Posterior cingulate gyrus (tissue), 11 donors: ENCODE results near the gene MXD4.

Experiments used
- DNase-seq, 10 donors: peaks; one replicate each; pipeline versions ENCODE4 v3.0.0 to v3.0.0-alpha.2; 2020 to 2021; ENCODE audit warnings: mixed read lengths in 3 of 10
- intact Hi-C: fragments of 100-400 bp; cut with DNase I; formaldehyde crosslinking; loops from one replicate; pipeline ENCODE4 v1.15.1; 2023

Gene MXD4

DNA sequence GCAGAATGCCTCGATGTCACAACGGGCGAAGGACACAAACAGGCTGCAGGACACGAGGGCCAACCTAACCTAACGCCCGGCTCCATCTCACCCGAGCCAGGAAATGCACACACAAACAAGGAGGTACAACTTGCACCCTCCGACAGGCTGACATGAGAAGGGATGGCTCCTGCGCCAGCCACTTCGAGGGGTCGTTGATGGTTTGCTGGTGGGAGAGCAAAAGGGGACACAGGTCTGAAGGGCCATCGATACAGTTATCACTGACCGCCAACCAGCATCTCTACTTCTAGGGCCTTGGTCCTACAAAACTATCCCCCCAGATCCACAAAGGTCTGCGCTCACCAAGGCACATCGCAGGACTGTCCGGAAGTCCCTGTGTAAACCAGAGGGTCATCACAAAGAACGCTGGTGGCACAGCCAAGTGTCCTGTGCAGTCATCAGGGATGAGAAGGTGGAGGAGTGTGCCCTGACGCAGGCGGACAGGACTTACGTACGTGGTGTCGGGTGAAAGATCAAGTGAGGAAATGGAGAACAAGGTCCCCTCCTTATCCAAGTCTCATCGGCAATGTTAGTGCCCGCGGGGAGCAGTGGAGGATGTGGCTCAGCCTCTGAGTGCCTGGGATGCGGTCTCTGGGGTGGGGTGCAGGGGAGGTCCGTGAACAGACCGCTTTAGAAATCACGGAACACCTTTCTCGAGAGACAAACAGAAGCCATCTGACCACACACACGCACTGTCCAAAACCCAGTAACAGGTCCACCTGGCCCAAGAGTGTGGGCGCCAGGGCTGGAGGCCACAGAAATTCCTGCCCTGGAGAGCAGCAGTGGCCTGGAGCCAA is 7.0 kb downstream of the MXD4 start:
- intact Hi-C loops, result no loop called here
- DNase-seq, result peak in 8 of 10 donors; percentile 6 to 74 (median 16)

DNA sequence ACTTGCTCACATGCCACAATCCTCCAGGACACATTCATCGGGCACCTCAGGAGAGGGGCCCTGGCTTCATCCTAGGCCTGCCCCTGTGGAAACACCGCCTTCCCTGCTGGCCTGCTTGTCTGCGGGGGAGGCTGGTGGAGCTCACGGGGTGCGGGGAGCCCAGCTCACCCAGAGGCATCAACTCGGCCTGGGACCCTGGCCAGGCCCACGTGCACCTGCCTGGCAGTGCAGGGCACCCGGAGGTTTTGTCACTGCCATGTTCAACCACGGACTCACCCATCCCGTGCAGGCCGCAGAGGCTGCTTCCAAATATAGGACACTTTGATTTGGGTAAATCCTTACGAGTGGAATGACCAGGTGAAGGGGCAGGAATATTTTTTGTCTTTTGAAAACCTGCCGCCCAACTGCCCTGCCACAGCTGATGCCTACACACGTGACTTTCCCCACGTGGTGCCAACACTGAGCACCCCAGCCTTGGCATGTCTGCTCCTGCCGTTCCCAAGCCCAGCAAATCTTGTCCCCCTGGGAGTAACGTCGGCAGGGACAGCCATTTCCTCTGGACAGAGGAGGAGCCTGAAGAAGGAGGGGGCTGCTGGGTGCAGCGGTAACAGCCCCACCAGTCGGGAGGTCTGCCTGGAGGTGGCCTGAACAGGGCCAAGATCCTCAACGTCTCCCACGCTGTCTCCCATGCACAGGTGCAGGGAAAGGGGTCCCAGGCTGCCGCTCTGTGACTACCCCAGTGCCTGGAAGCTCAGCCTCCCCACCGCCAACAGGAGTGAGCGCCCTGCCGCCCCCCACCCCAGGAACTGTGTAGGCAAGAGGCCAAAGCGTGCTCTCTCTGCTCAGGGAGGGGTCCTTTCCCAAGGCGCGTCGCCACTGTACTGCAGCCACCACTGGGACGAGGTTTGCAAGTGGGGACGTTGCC is 8.5 kb downstream of the MXD4 start:
- intact Hi-C loops, result no loop called here

DNA sequence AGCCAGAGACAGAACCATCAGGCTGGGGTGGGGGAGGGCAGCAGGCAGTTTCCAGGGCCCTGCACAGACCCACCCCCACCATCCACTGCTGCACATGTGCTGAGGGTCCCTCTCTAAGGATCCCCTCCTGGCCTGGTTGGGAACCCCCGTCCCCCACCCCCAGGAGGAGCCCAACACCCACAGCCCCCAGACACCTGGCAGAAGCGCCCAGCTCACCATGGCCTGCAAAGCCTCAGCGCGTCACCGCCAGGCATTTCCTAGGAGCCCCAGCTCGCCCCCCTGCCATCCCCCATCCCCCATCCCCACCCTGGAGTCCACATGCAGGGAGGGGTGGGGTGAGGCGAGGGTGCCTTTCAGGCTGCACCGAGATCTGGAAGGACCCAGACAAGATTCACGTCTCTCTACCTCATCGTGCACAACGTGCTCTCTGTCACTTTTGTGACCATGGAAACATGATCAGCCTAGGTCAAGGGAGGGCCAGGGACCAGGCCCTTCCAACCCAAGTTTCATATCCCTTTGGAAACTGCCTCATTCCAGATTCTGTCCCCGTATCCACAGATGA is 9.3 kb downstream of the MXD4 start:
- DNase-seq, result peak in 2 of 10 donors; percentile 33 to 69
- intact Hi-C loops, result no loop called here

More for the DNA sequence above, 8.5 kb downstream of the MXD4 start:
- peak; percentile 1 to 71 (median 9) for DNase-seq

DNA sequence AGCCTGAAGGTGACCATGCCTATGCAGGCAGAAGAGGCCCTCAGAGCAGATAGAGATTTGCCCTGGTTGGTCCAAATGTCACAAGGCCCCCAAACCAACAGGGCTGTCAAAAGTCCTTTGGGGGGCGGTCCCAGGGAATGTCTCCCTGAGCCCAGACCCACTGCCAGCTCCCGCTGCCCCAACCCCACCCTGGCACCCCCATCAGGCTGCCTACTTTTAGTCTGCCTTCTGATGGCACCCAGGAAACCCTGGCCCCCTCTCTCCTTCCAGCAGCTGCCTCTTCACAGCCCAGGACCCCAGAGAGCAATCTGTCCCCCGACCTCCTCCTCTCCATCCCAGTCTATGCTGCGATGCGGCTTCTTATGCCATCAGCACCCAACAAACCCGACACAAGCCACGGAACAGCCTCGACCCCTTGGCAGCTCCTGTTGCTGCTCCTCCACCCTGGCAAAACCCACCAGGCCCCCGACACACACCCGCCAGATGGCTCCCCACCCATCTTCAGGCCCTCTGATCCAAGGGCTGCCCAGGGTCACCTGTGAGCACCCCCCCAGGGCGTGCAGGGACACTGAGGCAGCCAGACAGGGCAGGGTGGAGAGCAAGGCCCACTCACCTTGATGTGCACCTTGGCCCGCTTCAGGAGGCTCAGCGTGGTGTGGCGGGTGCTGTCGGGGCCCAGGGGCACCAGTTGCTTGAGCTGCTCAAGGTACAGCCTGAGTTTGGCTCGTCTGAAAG is 9.9 kb downstream of the MXD4 start:
- intact Hi-C loops, result no loop called here
- peak in 5 of 10 donors; percentile 10 to 70 (median 61) for DNase-seq

DNA sequence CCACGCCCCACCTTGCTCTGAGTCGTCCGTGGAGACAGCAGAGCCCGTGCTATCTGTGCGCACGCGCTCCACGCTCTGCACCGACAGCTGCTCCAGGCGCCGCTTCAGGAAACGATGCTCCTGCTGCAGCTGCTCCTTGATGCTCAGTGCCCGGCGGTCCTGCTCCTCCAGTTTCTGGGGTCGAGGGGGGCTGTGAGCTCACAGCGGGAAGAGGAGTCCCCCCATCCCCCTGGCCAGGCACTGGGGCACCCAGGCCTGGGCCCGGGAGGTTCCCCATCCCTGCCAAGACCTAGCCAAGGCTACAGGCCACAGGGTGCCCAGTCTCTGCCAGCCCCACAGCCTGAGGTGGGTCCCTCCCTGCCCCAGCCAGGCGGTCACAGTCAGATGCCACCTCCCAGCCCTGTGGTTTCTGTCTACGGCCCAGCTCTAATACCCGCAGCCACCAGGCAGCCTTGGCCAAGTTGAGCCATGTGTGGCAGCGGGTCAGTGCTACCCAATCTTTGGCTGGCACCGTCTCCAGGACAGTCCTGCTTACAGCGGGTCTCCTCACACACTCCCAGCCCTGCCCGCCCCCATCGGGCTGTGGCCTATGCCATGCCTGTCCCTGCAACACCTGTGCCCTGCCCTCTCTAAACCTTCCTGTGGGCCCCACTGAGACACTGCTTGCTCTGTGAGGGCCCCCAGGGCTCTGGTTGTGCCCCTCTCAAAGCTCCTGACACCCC is 10.7 kb downstream of the MXD4 start:
- intact Hi-C loops, result no loop called here
- DNase-seq, result peak; percentile 1 to 78 (median 10)

DNA sequence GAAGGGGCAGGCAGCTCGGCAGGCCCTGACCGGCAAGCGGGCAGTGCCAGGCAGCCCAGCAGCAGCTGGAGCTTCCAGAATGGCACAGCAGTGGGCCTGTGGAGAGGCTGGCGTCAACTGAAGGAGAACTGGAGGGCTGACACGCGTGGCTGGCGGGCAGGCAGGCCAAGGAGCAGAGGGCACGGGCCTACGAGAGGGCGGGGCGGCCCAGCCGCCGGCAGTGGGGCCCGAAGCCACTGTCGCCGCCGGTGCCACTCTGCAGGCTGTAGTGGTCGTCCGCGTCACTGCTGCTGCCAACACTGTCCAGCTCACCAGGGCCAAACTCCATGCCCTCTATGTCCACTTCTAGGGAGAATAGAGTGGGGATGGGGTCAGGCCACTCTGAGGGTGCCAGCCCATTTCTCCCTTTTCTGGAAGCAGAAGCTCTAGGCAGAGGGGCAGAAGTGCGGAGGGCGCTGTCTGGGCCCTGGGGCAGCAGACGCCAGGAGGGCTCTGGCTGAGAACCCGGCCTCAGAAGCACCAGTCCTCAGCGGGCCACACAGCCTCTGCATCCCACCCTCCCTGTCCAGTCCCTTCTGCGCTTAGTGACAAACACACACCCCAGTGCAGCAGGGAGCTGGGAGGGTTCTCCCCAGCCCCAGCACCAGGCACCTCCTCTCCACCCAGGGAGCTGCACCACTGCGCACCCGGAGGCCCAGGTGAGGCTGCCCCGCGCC is 11.4 kb downstream of the MXD4 start:
- peak in 7 of 10 donors; percentile 6 to 79 (median 19) for DNase-seq
- intact Hi-C loops, result no loop called here

DNA sequence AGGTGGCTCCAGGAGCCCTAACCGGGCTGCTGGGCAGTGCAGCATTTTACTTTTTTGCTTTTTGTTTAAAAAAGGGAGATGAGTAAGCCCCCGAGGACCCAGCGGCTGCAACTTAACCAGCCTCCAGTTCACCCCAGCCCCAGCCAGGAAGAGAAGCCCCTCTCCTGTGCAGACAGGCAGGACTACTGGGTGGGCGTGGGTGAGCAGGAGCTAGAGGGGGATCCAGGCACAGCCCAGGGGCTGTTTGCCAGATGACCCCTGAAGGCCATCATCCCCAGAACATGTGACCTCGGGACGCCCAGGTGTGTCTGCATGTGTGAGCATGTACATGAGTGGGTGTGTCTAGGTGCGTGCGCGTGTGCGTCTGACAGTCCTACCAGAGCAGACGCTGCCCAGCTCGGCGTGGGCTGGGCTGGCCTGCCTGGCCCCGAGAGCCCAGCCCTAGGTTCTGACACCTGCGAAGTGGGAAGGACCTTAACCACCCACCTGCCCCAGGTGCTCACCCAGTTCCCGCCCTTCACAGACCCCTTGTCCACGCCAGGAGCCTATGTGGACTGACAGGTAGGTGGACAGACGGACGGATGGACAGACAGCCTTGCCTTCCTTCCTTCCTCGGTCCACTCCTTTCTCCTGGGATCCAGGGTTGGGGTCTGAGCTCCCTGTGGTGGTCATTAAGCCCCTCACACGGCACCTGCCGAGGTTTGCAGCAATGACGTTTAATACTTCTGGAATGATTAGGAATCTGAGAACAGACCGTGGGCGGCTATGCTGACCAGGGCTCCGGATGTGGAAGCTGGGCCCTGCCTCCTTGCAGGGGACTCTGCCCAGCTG is 12.2 kb downstream of the MXD4 start:
- peak in 3 of 10 donors; percentile 5 to 78 (median 70) for DNase-seq
- intact Hi-C loops, result no loop called here

DNA sequence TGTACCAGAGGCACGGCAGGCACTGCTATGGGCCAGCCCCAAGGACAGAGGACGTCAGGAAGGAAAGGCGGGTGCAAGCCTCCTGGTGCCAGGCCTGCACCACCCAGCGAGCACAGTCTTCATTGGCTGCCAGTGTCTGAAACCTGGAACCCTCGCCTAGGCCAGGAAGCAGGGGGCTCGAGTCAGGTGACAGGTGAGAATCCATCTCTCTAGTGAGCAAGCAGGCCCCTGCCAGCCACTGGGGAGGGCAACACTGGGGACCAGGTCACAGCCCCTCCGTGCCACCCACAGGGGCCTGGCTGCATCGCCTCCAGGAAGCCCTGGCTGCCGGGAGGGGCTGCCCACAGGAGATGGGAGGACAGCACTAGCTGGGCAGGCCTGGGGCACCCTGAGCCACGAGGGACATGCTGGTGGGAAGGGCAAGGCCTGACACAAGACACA is 13.1 kb downstream of the MXD4 start:
- intact Hi-C loops, result no loop called here
- DNase-seq, result peak in 5 of 10 donors; percentile 1 to 78 (median 11)

DNA sequence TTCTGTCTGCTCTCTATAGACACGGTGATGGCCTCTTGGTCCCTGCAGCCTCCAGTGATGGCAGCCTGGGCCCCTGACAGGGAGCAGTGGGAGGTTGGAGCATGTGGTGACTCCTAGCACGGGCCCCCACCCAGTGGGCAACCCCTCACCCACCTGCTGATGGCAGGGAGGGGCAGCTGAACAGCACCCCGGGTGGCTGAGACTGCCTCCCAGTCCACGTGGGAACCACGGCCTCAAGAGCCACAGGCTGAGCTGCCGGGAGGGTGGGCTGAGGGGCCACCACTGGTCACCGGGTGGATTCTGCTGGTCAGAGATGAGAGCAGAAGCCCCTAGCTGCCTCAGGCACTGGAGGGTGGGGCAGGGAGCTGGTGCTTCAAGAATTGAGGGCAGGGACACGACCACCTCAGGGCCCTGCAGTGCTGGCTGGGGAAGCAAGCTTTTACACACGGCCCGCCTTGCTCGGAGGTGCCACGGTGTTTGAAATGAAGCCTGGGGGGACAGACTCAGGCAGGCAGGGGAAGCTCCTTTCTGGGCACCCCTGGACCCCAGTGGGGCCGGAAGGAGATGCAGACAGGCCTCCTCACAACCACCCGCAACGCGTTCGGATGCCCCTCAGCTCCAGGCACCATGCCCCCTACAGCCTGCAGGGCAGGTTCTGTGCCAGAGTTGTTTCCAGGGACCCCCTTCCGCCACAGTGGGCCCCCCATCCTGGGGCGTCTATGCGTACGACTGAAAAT is 13.7 kb downstream of the MXD4 start:
- intact Hi-C loops, result no loop called here
- peak in 4 of 10 donors; percentile 6 to 69 (median 40) for DNase-seq

DNA sequence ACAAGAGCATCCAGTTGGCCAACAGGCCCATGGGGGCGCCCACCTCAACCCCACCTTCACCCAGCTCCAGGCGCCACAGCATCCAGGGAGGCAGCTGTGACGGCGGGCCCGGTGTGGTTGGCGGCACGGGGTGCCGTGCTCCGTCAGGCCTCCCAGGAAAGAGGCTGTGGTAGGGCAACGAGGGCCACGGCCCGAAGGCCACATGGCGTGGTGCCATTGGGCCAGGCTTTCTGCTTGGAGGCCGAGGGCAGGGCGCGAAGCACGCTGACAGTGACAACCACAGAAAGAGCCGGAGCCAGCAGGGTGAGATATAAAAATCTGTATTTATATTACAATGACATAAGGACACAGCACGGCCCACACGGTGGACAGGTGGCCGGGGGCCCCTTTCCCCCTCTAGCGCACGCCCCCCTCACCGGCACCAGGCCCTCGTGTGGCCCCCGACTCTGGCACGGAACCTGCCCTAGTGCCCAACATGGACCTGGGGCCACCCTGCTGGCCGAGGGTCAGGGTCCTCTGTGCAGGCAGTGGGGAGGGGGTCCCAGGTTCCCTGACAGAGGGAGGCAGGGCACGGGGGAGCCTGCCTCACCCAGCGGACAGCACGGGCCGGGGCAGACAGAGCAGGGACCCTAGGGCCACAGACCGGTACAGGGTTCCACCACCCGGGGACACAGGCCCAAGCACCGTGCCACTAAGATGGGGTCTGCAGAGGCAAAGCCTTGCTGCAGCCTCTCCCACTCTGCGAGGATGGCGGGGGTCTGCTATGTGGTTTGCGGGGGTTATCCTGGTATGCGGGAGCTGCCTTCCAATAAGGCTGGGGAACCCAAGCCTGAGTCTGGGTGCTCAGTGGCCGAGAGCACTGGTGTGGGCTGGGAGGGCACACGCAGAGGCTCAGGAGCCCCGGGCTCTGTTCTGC is 14.5 kb downstream of the MXD4 start:
- intact Hi-C loops, result no loop called here
- DNase-seq, result peak in 4 of 10 donors; percentile 8 to 86 (median 64)

DNA sequence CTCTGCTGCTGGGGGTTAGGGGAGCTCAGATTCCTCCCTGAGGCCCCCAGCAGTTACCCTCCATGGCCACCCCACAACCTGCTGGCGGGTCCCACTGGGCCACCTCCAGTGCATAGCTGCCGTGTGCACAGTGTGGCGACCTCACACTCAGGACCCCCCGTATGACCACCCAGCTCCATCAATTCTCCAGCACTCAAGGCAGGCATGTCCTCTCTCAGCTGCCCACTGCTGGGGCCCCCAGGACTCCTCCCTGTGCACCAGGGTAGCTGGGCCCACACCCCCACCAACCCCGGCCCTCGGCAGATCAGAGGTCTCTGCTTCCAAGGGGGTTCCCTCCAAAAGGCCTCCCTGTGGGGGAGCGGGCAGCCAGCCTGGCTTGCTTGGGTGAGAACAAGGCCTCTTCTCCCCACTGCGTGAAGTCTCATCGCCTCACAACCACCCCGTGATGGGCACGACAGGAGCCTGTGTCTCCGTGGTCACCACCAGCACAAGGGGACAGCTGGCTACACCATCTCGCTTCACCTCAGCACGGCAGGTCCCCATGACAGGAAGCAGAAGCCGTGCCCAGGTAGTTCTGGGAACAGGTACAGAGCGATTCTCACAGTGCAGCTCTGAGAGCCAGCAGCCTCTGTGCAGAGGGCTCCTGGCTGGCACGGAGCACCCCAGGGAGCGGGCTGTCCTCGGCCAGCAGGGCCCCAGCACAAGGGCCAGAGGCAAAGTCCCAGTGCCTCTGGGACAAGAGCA is 15.4 kb downstream of the MXD4 start:
- DNase-seq, result peak in 1 of 10 donors; percentile 77
- intact Hi-C loops, result no loop called here

DNA sequence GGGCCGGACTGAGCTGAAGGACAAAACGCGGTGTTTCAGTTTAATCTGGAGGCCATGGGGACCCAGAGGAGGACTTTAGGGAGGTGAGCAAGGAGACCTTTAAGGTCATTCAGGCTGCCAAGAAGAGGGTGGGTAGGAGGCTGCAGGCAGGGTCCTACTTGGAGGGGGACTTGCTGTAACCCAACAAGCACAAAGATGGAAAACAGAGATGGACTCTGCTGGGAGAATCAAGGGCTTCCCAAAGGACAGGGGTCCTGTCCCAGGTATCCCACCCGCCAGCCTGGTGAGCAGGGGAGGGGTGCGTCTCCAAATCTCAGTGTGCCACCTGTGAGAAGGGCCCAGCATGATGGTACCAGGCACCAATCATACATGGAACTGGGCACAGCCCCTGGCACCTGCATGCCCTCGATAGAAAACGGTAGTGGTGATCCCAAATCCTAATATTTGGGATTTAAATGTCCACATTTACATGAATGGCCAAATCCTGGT is 16.1 kb downstream of the MXD4 start:
- intact Hi-C loops, result loop anchor here (2.0 kb wide), 1 partner anchor 13 kb away; no protein-coding TSS in a partner anchor
- peak in 1 of 10 donors; percentile 38 for DNase-seq

DNA sequence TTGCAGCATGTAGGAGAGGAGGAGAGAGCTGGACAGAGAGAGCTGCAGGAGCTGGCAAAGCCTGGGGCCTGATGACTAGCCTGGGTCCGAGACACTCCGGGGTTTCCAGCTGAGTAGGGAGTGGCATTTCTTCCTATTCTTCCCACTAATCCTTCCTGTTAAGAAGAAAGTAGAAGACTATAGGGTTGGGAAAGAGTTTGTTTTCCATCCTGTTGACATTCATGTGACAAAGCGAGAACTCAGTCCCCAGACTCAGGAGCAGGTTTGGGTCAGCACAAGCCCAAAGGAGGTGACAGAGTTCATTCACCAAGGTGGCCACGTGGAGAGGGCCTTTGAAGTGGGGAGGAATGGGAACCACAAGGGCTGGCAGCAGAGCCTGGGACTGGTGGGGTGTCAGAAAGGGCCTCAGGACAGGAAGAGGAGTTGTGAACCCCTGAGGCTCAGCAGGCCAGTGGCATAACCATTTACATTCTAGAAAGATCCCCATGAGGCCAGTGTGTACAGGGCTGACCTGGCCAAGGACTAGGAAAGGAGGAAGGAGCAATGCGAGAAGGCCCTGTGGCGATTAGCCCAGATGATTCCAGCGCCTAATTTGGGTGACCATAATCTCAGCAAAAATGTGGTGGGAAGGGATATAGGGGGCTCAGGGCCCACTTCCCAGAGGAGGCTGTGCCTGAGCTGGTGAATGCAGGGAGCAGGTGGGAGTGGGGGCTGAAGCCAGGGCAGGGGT is 16.7 kb downstream of the MXD4 start:
- intact Hi-C loops, result loop anchor here (2.0 kb wide), 1 partner anchor 14 kb away; no protein-coding TSS in a partner anchor

DNA sequence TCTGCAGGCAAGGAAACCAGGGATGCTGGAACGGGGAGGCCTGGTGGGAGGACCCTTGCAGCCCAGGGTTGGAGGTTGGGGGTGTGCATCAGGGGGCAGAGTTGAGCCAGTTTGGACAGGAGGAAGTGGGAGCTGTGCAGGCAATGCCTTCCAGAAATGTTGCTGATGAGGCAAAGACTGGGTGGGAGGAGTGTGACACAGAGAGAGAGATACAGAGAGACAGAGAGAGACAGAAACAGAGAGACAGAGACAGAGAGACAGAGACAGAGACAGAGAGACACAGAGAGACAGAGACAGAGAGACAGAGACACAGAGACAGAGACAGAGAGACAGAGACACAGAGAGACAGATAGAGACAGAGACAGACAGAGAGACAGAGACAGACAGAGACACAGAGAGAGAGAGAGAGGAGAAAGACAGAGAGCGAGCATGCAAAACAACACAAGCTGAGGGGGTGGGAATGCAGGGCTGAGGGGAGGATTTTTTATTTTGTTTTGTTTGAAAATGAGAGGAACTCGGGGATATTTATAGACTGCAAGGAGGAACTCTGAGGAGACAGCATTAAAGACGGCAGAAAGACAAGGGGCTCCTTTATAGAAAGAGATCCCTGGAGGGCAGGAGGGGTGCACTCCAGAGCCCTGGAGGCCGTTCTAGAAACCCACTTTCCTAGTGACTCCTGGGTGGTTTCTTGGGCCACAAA is 18.1 kb downstream of the MXD4 start:
- intact Hi-C loops, result loop anchor here (2.0 to 5.0 kb wide), 4 partner anchors 15 to 293 kb away; partner anchors contain the start of genes CFAP99, FAM193A, RNF4 and ZFYVE28
- peak in 6 of 10 donors; percentile 20 to 90 (median 58) for DNase-seq

More for the DNA sequence above, 16.7 kb downstream of the MXD4 start:
- peak in 1 of 10 donors; percentile 57 for DNase-seq
